ENCODE data around the gene TBC1D23. TPM values are rescaled to one million over a fixed set of nuclear protein-coding genes. Genes with fewer than 3 reads are reported as not detected.

The TBC1D23 gene
- total and polyA plus RNA-seq, 4 donors = 8.7 to 30.3 (median 17.8) TPM

- peaks cover 8 to 20% (median 11%) of the 10 kb centered on the region in 4 donors for H3K4me1 ChIP-seq (ENCODE audit: control insufficient read depth in 4 of 4, insufficient read depth in 4 of 4, low read length in 3 of 4)
- H3K36me3 ChIP-seq (ENCODE audit: control insufficient read depth in 4 of 4, insufficient read depth in 3 of 4, low read depth in 1 of 4, low read length in 3 of 4) = no peaks in the 10 kb centered on the region
- H3K9me3 ChIP-seq (ENCODE audit: control insufficient read depth in 4 of 4, low read length in 3 of 4) = no peaks in the 10 kb centered on the region
- no peak overlapping the region for H3K4me3 ChIP-seq (ENCODE audit: low read depth in 1 of 3, low read length in 3 of 3)
- H3K9ac ChIP-seq (ENCODE audit: low read depth in 1 of 2, low read length in 2 of 2) = no peak overlapping the region
- TF ChIP-seq FOXA2 (IDR thresholded peaks at IDR 0.05) (no peak), REST (IDR thresholded peaks at IDR 0.05) (no peak), RXRA (IDR thresholded peaks at IDR 0.05) (no peak), EGR1 (IDR thresholded peaks at IDR 0.05; ENCODE audit: low read depth in 2 of 2) (no peak), ATF3 (IDR thresholded peaks at IDR 0.05) (no peak), SP1 (IDR thresholded peaks at IDR 0.05) (no peak), MAX (IDR thresholded peaks at IDR 0.05) (no peak), YY1 (IDR thresholded peaks at IDR 0.05) (no peak), HNF4G (IDR thresholded peaks at IDR 0.05) (no peak), FOXA1 (IDR thresholded peaks at IDR 0.05) (no peak), HNF4A (conservative IDR thresholded peaks at IDR 0.05) (no peak), RAD21 (IDR thresholded peaks at IDR 0.05) (no peak), GABPA (IDR thresholded peaks at IDR 0.05 in 1 of 2, conservative IDR thresholded peaks at IDR 0.05 in 1 of 2) (no peak), NR2F2 (IDR thresholded peaks at IDR 0.05) (no peak), TAF1 (conservative IDR thresholded peaks at IDR 0.05) (no peak), CTCF (IDR thresholded peaks at IDR 0.05; ENCODE audit: low read depth, low read length, missing input control) (no peak), JUND (IDR thresholded peaks at IDR 0.05) (no peak), ZBTB33 (IDR thresholded peaks at IDR 0.05) (no peak)
- no peaks in the 10 kb centered on the region for H3K27me3 ChIP-seq (ENCODE audit: control insufficient read depth in 4 of 4, insufficient read depth in 4 of 4, low read length in 3 of 4)
- WGBS = 95% methylated on average over 1 of the region's 1 CpG
- no peak overlapping the region for H3K27ac ChIP-seq (ENCODE audit: low read depth in 1 of 2, low read length in 2 of 2)
- DNase-seq (ENCODE audit: low spot score) = no peak
Measured at GRCh38 chr3:100266531-100266930, 5.7 kb downstream of the TBC1D23 start.

Measured in liver (tissue), 9 donors.